HG02938 (cell line): ENCODE data around the gene CCER1.
A peak's percentile ranks its signal among the peaks of the same experiment; 100 is the strongest.

Source experiments
- ATAC-seq: cut with Tn5 transposase; IDR thresholded peaks from one replicate; pipeline ENCODE4 v1.9.1; 2021; ENCODE audit warnings: mild to moderate bottlenecking, moderate library complexity; ENCODE audit not compliant: unreplicated experiment

The CCER1 gene

GRCh38 chr12:90969851-90970250 is 14.9 kb upstream of the CCER1 start:
- ATAC-seq: no peak

DNA sequence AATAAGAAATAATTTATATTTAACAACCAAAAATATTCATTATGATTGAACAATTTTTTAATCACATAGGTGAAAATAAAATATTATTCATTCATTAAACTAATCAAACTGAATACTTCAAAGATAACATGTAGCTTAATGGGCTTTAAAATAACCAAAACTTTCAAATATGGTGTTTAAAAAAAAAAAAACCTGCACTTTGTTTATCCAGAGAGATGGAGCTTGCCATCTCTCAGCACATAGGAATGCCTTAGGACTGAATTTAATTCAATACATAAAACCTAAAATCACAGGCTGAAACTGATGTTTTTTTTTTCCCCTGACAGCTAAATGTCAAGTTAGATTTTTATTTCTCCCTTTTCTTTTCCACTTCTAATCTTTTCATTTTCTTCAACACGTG is 14.4 kb upstream of the CCER1 start:
- ATAC-seq: no peak

DNA sequence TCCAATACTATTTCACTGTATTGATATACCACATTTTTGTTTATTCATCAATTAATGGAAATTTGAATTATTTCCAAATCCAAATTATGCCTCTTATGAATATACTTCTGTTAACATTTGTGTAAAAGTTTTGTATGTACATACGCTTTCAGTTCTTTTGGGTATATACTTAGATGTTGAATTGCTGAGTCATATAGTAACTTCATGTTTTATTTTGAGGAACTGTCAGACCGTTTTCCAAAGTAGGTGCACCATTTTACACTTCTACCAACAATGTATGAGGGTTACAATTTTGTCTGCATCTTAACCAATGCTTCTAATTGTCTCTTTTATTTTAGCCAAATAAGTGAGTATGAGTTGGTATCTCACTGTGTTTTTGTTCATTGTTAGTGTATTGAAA is 10.2 kb upstream of the CCER1 start:
- ATAC-seq: no peak

DNA sequence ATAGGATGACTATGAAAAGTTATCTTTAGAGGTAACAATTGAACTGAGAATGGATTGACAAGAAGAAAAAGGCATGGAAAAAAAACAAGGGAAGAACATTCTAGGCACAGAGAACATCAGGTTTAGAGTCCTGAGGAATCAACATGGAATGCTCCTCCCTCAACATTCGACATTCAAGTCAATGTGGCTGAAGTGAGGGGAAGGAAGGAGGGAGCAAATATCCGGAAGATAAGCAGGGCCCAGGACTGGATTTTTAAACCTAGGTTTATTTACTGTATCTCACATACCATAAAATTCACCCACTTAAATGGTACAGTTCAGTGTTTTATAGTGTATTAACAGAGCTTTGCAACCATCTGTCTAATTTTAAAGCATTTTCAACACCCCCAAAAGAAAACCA is 9.6 kb upstream of the CCER1 start:
- no peak for ATAC-seq

- no peak for ATAC-seq
Observed at GRCh38 chr12:90963946-90964345, 9.0 kb upstream of the CCER1 start.

GRCh38 chr12:90961154-90961553 is 6.2 kb upstream of the CCER1 start:
- ATAC-seq: no peak

GRCh38 chr12:90959538-90960139 is 4.7 kb upstream of the CCER1 start:
- ATAC-seq: peak; percentile 75

- ATAC-seq: no peak
Observed at GRCh38 chr12:90959032-90959431, 4.1 kb upstream of the CCER1 start.

DNA sequence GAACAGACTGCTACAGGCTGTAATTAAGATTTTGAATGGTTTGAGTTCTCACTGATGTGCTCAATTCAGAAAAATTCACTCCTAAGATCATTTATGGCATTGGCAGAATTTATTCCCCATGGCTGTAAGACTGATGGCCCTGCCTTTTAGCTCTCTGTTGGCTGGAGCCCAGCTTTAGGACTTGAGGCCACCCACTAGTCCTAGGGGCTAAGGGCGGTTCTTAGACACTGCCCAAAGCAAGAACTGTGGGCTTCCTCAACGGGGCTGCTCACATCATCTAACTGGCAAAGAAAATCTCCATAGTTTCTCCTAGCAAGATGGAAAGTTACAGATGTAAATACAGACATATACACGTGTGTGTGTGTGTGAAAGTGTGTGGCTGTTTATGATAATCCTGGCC is 3.4 kb upstream of the CCER1 start:
- ATAC-seq: no peak

- ATAC-seq: no peak
Observed at GRCh38 chr12:90954428-90954827, 548 bp downstream of the CCER1 start.

GRCh38 chr12:90953956-90954421 is 987 bp downstream of the CCER1 start:
- peak; percentile 59 for ATAC-seq

- ATAC-seq: no peak
Observed at GRCh38 chr12:90951432-90952105, 3.4 kb downstream of the CCER1 start.

GRCh38 chr12:90947869-90948268 is 7.1 kb downstream of the CCER1 start:
- ATAC-seq: no peak

- peak; percentile 78 for ATAC-seq
Observed at GRCh38 chr12:90945070-90945649, 9.8 kb downstream of the CCER1 start.

DNA sequence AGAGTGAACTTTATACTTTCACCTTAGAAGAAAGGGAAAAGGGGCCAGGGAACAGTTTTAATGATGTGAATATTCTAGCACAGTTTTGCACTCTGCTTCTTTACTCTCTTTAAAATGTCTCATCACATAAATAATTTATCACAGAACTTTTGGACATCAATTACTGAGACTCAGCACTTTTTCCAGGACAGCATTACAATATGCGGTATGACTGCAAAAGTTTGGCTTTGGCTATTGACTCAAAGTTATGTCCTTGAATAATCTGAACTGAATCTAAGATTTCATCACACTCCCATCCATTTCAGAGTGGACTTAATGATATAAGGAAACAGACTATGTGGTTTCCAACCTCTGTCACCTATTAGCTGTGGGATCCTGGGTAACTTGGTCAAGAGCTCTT is 11.7 kb downstream of the CCER1 start:
- no peak for ATAC-seq

- ATAC-seq: peak; percentile 85
Observed at GRCh38 chr12:90940872-90941499, 14.0 kb downstream of the CCER1 start.

- no peak for ATAC-seq
Observed at GRCh38 chr12:90939382-90939781, 15.6 kb downstream of the CCER1 start.

- no peak for ATAC-seq
Observed at GRCh38 chr12:90938451-90938850, 16.5 kb downstream of the CCER1 start.

DNA sequence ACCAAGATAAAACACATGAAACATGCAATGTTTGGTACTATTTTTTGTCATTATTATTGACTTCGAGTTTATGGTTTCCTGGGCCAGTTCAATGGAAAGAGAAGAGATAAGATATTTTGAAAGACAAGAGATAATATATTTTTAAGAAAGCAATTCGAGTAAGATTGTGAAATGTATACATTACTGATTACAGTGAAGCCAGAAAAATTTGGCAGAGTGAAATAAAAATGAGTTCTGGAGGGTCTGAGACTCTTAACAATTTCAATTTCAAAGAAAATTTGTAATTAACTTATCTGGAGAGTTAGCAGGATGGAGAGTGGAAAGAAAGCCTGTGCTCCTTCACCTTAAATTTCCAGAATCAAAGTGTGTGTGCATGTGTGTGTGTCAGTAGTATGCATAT is 17.3 kb downstream of the CCER1 start:
- ATAC-seq: no peak

GRCh38 chr12:90936230-90937005 is 18.6 kb downstream of the CCER1 start:
- ATAC-seq: no peak

DNA sequence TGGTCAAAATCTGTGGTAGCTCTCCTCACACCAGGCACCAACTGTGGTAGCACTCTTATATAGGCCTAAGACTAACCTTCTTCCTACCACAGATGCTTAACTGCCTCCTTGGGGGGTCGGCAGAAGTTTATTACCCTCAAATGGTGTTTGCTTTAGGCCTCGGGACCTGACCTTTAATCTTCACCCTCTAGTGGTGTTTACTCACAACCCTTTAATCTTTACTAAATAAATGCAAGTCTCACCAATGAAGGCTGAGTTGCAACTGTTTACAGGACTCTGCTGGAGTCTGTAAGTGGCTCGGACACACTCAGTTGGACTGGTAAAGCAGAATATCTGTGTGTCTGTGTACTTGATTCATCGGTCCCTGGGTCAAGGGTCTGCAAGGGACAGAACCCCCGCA is 29.4 kb downstream of the CCER1 start:
- no peak for ATAC-seq
